Measurements from ENCODE around the gene ESAM.

The ESAM gene

DNA sequence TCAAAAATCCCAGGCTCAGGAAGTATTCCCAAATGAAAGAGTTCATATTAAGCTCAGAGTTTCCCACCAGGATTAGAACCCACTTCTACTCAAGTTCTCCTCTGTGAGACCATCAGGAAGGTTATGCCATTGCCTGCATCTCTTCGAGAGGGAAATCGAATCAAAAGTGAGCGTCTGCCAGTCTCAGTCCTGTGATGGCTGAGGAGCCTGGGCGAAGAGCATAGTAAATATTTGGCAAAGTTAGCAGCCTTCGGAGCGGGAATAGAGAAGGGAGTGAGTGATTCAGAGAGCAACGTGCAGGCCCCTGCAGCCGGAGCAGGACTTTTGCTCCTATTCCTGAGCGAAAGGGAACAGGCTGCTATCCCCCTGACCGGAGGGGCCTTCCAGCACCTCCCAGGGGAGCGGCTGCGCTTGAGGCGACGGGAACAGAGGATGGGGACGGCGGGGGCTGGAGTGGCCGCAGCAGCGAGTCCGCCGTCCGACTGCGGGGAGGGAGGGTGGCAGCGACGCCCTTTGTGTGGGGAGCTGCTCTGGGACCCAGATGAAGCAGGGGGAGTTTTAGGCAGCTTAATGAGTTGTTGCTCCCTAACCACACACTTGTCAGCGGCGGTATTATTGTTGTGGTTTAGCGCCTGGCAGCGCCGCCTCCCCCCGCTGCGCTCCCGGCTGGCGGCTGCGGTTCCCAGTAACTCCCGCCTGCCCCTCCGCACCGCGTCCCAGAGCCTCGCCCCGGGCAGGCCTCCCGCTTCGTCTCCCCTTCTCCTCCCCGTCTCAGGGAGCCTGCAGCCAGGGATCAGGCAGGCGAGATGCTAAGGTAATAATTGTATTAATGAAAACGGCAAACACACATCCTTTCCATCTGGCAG, 44.1 kb downstream of the ESAM start:
- peak overlapping the region; percentile 28 for H3K4me3 ChIP-seq (ENCODE audit: low read depth, low read length)
- no peaks in the 10 kb centered on the region for H3K9me3 ChIP-seq (ENCODE audit: control insufficient read depth, insufficient read depth, low read depth, low read length)
- ChIA-PET POLR2A (interaction anchor here (1.0 kb wide), 1 partner anchor 44 kb away, joined by 5 read pairs; the partner anchor contains the start of genes SIAE and SPA17), CTCF (interaction anchor here (0.6 to 1.1 kb wide), 3 partner anchors 21 to 45 kb away, joined by 3 read pairs; no protein-coding TSS in a partner anchor)
- H3K36me3 ChIP-seq (ENCODE audit: control insufficient read depth in 2 of 2, insufficient read depth in 1 of 2, low read length in 2 of 2): no peaks in the 10 kb centered on the region
- no peaks in the 10 kb centered on the region for H3K4me1 ChIP-seq (ENCODE audit: control insufficient read depth, insufficient read depth, low read length)
- H3K27ac ChIP-seq (ENCODE audit: extremely low read depth, low read depth, low read length): no peak overlapping the region
- no peak for TF ChIP-seq ZNF560 (tag by site-specific recombination; IDR thresholded peaks at IDR 0.05; ENCODE audit: borderline replicate concordance)
- TF ChIP-seq ZNF202 (tag by site-specific recombination; IDR thresholded peaks at IDR 0.05; ENCODE audit: borderline replicate concordance): no peak
- no peak for TF ChIP-seq ZNF354C (tag by site-specific recombination; IDR thresholded peaks at IDR 0.05; ENCODE audit: borderline replicate concordance, low read depth)
- no peak for TF ChIP-seq ZNF2 (tag by site-specific recombination; IDR thresholded peaks at IDR 0.05)
- TF ChIP-seq, protein P1, sequence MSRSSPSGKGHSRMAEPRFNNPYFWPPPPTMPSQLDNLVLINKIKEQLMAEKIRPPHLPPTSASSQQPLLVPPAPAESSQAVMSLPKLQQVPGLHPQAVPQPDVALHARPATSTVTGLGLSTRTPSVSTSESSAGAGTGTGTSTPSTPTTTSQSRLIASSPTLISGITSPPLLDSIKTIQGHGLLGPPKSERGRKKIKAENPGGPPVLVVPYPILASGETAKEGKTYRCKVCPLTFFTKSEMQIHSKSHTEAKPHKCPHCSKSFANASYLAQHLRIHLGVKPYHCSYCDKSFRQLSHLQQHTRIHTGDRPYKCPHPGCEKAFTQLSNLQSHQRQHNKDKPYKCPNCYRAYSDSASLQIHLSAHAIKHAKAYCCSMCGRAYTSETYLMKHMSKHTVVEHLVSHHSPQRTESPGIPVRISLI (tag by site-specific recombination; IDR thresholded peaks at IDR 0.05): no peak
- no peak for TF ChIP-seq ZNF37A (tag by site-specific recombination; IDR thresholded peaks at IDR 0.05)
- TF ChIP-seq REPIN1 (tag by site-specific recombination; IDR thresholded peaks at IDR 0.05; ENCODE audit: low read depth): no peak
- TF ChIP-seq, protein P2, sequence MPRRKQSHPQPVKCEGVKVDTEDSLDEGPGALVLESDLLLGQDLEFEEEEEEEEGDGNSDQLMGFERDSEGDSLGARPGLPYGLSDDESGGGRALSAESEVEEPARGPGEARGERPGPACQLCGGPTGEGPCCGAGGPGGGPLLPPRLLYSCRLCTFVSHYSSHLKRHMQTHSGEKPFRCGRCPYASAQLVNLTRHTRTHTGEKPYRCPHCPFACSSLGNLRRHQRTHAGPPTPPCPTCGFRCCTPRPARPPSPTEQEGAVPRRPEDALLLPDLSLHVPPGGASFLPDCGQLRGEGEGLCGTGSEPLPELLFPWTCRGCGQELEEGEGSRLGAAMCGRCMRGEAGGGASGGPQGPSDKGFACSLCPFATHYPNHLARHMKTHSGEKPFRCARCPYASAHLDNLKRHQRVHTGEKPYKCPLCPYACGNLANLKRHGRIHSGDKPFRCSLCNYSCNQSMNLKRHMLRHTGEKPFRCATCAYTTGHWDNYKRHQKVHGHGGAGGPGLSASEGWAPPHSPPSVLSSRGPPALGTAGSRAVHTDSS (tag by site-specific recombination; IDR thresholded peaks at IDR 0.05): no peak
- peak; percentile 81 for TF ChIP-seq IKZF3 (tag by site-specific recombination; IDR thresholded peaks at IDR 0.05)
- TF ChIP-seq ZNF701 (tag by site-specific recombination; IDR thresholded peaks at IDR 0.05): no peak
- TF ChIP-seq, protein P3, sequence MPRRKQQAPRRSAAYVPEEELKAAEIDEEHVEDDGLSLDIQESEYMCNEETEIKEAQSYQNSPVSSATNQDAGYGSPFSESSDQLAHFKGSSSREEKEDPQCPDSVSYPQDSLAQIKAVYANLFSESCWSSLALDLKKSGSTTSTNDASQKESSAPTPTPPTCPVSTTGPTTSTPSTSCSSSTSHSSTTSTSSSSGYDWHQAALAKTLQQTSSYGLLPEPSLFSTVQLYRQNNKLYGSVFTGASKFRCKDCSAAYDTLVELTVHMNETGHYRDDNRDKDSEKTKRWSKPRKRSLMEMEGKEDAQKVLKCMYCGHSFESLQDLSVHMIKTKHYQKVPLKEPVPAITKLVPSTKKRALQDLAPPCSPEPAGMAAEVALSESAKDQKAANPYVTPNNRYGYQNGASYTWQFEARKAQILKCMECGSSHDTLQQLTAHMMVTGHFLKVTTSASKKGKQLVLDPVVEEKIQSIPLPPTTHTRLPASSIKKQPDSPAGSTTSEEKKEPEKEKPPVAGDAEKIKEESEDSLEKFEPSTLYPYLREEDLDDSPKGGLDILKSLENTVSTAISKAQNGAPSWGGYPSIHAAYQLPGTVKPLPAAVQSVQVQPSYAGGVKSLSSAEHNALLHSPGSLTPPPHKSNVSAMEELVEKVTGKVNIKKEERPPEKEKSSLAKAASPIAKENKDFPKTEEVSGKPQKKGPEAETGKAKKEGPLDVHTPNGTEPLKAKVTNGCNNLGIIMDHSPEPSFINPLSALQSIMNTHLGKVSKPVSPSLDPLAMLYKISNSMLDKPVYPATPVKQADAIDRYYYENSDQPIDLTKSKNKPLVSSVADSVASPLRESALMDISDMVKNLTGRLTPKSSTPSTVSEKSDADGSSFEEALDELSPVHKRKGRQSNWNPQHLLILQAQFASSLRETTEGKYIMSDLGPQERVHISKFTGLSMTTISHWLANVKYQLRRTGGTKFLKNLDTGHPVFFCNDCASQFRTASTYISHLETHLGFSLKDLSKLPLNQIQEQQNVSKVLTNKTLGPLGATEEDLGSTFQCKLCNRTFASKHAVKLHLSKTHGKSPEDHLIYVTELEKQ (tag by site-specific recombination; IDR thresholded peaks at IDR 0.05; ENCODE audit: borderline replicate concordance): no peak
- TF ChIP-seq ZNF776 (tag by site-specific recombination; IDR thresholded peaks at IDR 0.05; ENCODE audit: borderline replicate concordance): no peak
- TF ChIP-seq, protein P4, sequence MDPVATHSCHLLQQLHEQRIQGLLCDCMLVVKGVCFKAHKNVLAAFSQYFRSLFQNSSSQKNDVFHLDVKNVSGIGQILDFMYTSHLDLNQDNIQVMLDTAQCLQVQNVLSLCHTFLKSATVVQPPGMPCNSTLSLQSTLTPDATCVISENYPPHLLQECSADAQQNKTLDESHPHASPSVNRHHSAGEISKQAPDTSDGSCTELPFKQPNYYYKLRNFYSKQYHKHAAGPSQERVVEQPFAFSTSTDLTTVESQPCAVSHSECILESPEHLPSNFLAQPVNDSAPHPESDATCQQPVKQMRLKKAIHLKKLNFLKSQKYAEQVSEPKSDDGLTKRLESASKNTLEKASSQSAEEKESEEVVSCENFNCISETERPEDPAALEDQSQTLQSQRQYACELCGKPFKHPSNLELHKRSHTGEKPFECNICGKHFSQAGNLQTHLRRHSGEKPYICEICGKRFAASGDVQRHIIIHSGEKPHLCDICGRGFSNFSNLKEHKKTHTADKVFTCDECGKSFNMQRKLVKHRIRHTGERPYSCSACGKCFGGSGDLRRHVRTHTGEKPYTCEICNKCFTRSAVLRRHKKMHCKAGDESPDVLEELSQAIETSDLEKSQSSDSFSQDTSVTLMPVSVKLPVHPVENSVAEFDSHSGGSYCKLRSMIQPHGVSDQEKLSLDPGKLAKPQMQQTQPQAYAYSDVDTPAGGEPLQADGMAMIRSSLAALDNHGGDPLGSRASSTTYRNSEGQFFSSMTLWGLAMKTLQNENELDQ (tag by site-specific recombination; IDR thresholded peaks at IDR 0.05; ENCODE audit: low read depth): no peak
- TF ChIP-seq, protein P5, sequence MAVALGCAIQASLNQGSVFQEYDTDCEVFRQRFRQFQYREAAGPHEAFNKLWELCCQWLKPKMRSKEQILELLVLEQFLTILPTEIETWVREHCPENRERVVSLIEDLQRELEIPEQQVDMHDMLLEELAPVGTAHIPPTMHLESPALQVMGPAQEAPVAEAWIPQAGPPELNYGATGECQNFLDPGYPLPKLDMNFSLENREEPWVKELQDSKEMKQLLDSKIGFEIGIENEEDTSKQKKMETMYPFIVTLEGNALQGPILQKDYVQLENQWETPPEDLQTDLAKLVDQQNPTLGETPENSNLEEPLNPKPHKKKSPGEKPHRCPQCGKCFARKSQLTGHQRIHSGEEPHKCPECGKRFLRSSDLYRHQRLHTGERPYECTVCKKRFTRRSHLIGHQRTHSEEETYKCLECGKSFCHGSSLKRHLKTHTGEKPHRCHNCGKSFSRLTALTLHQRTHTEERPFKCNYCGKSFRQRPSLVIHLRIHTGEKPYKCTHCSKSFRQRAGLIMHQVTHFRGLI (tag by site-specific recombination; IDR thresholded peaks at IDR 0.05): no peak
- TF ChIP-seq GLIS2 (tag by site-specific recombination; IDR thresholded peaks at IDR 0.05): peak; percentile 65
- no peak for TF ChIP-seq ZBTB44 (tag by site-specific recombination; IDR thresholded peaks at IDR 0.05)
- TF ChIP-seq ZFP37 (tag by site-specific recombination; IDR thresholded peaks at IDR 0.05): 0 out of 2 replicates have a peak, but pooled peaks have one; percentile 34
- TF ChIP-seq, protein P6, sequence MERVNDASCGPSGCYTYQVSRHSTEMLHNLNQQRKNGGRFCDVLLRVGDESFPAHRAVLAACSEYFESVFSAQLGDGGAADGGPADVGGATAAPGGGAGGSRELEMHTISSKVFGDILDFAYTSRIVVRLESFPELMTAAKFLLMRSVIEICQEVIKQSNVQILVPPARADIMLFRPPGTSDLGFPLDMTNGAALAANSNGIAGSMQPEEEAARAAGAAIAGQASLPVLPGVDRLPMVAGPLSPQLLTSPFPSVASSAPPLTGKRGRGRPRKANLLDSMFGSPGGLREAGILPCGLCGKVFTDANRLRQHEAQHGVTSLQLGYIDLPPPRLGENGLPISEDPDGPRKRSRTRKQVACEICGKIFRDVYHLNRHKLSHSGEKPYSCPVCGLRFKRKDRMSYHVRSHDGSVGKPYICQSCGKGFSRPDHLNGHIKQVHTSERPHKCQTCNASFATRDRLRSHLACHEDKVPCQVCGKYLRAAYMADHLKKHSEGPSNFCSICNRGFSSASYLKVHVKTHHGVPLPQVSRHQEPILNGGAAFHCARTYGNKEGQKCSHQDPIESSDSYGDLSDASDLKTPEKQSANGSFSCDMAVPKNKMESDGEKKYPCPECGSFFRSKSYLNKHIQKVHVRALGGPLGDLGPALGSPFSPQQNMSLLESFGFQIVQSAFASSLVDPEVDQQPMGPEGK (tag by site-specific recombination; IDR thresholded peaks at IDR 0.05): peak; percentile 65
- TF ChIP-seq ZNF433 (tag by site-specific recombination; IDR thresholded peaks at IDR 0.05; ENCODE audit: low read depth): no peak
- peak; percentile 96 for TF ChIP-seq WT1 (tag by site-specific recombination; IDR thresholded peaks at IDR 0.05)
- no peak for TF ChIP-seq ZNF830 (tag by site-specific recombination; IDR thresholded peaks at IDR 0.05; ENCODE audit: low read depth)
- TF ChIP-seq ZNF660 (tag by site-specific recombination; IDR thresholded peaks at IDR 0.05): 0 out of 2 replicates have a peak, but pooled peaks have one; percentile 29
